ENCODE results near the gene SCT. TPM values are rescaled to one million over a fixed set of nuclear protein-coding genes. Genes with fewer than 3 reads are reported as not detected.

Gene SCT
- total and polyA plus RNA-seq, 2 of the 8 experiments (the other 6 are each of a cell fraction or from before 2014, with no cell fraction given): 1.7 to 2.0 TPM

DNA sequence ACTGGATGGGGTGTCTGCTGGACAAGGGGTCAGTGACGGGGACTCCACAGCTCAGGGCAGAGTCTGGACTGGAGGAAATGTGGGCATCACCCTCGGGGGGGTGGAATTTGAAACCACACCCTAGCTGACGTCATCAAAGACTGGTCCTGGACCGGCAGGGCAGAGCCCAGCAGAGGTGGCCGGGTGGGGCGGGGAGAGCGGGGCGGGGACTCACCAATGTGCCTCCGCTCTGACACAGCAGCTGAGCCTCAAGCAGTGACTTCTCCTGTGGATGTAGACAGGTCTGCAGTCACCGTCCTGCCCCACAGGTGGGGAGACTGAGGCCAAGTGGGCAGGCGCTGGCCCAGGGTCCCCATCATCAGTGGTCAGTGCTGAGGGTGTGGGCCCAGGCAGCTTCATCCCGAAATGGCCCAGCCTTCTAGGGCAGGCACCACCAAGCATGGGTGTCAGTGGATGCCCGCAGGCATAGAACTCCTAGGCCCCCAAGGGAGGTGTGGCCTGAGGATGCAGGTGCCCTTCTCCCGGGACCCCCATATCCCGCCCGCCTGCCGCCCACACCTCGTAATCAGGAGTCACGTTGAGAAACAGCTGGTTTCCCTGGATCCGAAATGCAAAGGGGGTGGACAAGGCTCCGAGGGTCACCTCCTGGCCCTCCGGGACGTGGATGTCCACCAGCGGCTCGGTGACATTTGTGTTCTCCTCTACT lies 2.8 kb downstream of the SCT start:
- WGBS, 2 experiments (ENCODE audit: extremely low coverage in 1 of 2, insufficient coverage in 1 of 2, insufficient read length in 1 of 2, insufficient replicate concordance in 2 of 2, low coverage in 1 of 2, low lambda C conversion rate in 2 of 2, missing lambda C conversion rate in 1 of 2): 96% methylated on average over 22 of the region's 25 CpGs; no CpG with 5 or more reads in 1 of the 2 experiments
- ChIA-PET CTCF (ENCODE audit: partially characterized antibody) (no interaction called here), POLR2A (ENCODE audit: partially characterized antibody) (interaction anchor here (0.6 to 2.8 kb wide), 6 partner anchors 15 to 185 kb away, joined by 3 to 10 read pairs (median 4); no protein-coding TSS in a partner anchor)
- H3K23ac ChIP-seq (ENCODE audit: insufficient read length): no peak overlapping the region
- H3K36me3 ChIP-seq (ENCODE audit: control insufficient read depth in 2 of 4, insufficient read depth in 4 of 4, low read length in 3 of 4): no peaks in the 10 kb centered on the region
- peaks cover 0 to 6% (median under 1%) of the 10 kb centered on the region in 4 experiments; a peak in 2 of 7 replicates for H3K4me1 ChIP-seq (replicated peaks in 1 of 4; ENCODE audit: control insufficient read depth in 3 of 4, insufficient read depth in 4 of 4, low read length in 3 of 4)
- H3K27me3 ChIP-seq (replicated peaks in 1 of 4; ENCODE audit: control insufficient read depth in 3 of 4, extremely low read depth in 1 of 4, insufficient read depth in 3 of 4, low read length in 3 of 4): peaks cover 3 to 14% (median 10%) of the 10 kb centered on the region in 4 experiments; a peak in 6 of 7 replicates
- no peak overlapping the region for H3K14ac ChIP-seq (ENCODE audit: insufficient read length)
- no peak overlapping the region for H4K8ac ChIP-seq (ENCODE audit: extremely low read depth, insufficient read depth, low read length)
- H3K9ac ChIP-seq (replicated peaks in 1 of 4; ENCODE audit: extremely low read depth in 1 of 4, low read depth in 3 of 4, low read length in 3 of 4): no peak overlapping the region
- H2BK5ac ChIP-seq (ENCODE audit: low read depth, low read length): no peak overlapping the region
- no peak overlapping the region for H2BK20ac ChIP-seq (ENCODE audit: low read length)
- peaks cover 0 to 11% of the 10 kb centered on the region in 2 experiments for H4K20me1 ChIP-seq (replicated peaks in 1 of 2; ENCODE audit: control insufficient read depth in 1 of 2, insufficient read depth in 2 of 2, low read length in 2 of 2)
- no peak overlapping the region for H3K4me3 ChIP-seq (ENCODE audit: extremely low read depth in 1 of 4, insufficient read depth in 2 of 4, low read depth in 3 of 4, low read length in 4 of 4)
- no peak overlapping the region for H3K4ac ChIP-seq (replicated peaks; ENCODE audit: insufficient read length, low read depth, low read length)
- H4K91ac ChIP-seq (replicated peaks; ENCODE audit: insufficient read length, low read length): no peak overlapping the region
- H2BK120ac ChIP-seq (replicated peaks; ENCODE audit: low read depth, low read length): no peak overlapping the region
- no peak for FAIRE-seq
- no peak overlapping the region for H2AFZ ChIP-seq (ENCODE audit: low read length)
- no peaks in the 10 kb centered on the region; the same call in 1 of the 2 replicates for H3K23me2 ChIP-seq (ENCODE audit: low read depth, low read length)
- no peak overlapping the region for H3K18ac ChIP-seq (ENCODE audit: extremely low read depth, low read length)
- no peak for DNase-seq (ENCODE audit: low read depth in 1 of 2, low spot score in 2 of 2)
- no peaks in the 10 kb centered on the region for H3K79me2 ChIP-seq (ENCODE audit: control insufficient read depth in 1 of 2, insufficient read depth in 2 of 2, low read length in 2 of 2)
- no peaks in the 10 kb centered on the region for H3K9me3 ChIP-seq (ENCODE audit: insufficient read depth in 2 of 2, low read depth in 1 of 2, low read length in 1 of 2)
- no peak overlapping the region for H4K5ac ChIP-seq (ENCODE audit: insufficient read length, low read depth, low read length)
- no peak overlapping the region for H3K27ac ChIP-seq (ENCODE audit: low read depth, low read length)
- no peaks in the 10 kb centered on the region for H3K79me1 ChIP-seq (ENCODE audit: low read depth, low read length)
- H3K56ac ChIP-seq (replicated peaks; ENCODE audit: insufficient read length, low read depth, low read length): no peak overlapping the region
- no peak overlapping the region for H2BK12ac ChIP-seq (ENCODE audit: low read depth, low read length)
- H2BK15ac ChIP-seq (ENCODE audit: low read length): no peak overlapping the region
- no peak overlapping the region for H2AK5ac ChIP-seq (ENCODE audit: low read depth, low read length)
- H3K4me2 ChIP-seq (ENCODE audit: insufficient read depth in 1 of 2, low read depth in 2 of 2, low read length in 2 of 2): no peak overlapping the region
- TF ChIP-seq NRF1 (IDR thresholded peaks at IDR 0.05; ENCODE audit: low read depth, low read length) (no peak), EP300 (IDR thresholded peaks at IDR 0.05; ENCODE audit: borderline replicate concordance in 1 of 2, low read depth in 2 of 2, low read length in 2 of 2) (no peak), RNF2 (IDR thresholded peaks at IDR 0.05; ENCODE audit: borderline replicate concordance, low read depth, low read length, missing control alignments, poor library complexity, severe bottlenecking) (no peak), POLR2AphosphoS5 (IDR thresholded peaks at IDR 0.05; ENCODE audit: low read depth, low read length) (no peak), FOSL1 (IDR thresholded peaks at IDR 0.05; ENCODE audit: insufficient read depth, low read depth, low read length) (no peak), EZH2 (IDR thresholded peaks at IDR 0.05; ENCODE audit: low read depth, low read length, severe bottlenecking) (no peak), SAP30 (IDR thresholded peaks at IDR 0.05; ENCODE audit: insufficient read depth, insufficient replicate concordance, low read length) (no peak), SIRT6 (IDR thresholded peaks at IDR 0.05; ENCODE audit: low read length) (no peak), SP2 (IDR thresholded peaks at IDR 0.05; ENCODE audit: low read length) (no peak), TBP (IDR thresholded peaks at IDR 0.05; ENCODE audit: low read depth, low read length) (no peak), CHD2 (IDR thresholded peaks at IDR 0.05; ENCODE audit: low read length) (no peak)
- TF ChIP-seq, protein P1, sequence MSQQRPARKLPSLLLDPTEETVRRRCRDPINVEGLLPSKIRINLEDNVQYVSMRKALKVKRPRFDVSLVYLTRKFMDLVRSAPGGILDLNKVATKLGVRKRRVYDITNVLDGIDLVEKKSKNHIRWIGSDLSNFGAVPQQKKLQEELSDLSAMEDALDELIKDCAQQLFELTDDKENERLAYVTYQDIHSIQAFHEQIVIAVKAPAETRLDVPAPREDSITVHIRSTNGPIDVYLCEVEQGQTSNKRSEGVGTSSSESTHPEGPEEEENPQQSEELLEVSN (IDR thresholded peaks at IDR 0.05): no peak
